HCT116 (cell line): ENCODE data around the gene CUBN.

Source experiments
- CBX3 ChIP-seq: IDR thresholded peaks from 2 replicates; pipeline ENCODE4 v1.6.1; 2012; ENCODE audit warnings: low read depth
- CTCF ChIP-seq, 3 experiments: fragments of 200-600 bp in 1 of 3; sonication (generic) in 1 of 3; IDR thresholded peaks in 2 of 3; conservative IDR thresholded peaks in 1 of 3; 2 replicates each; pipeline ENCODE4 v1.5.1; 2012 to 2017; ENCODE audit warnings: low read depth in 2 of 3, low read length in 2 of 3, antibody characterized with exemption in 1 of 3, borderline replicate concordance in 1 of 3, control low read depth in 1 of 3, mild to moderate bottlenecking in 1 of 3, mixed read lengths in 1 of 3, mixed run types in 1 of 3, moderate library complexity in 1 of 3; ENCODE audit not compliant: insufficient read depth in 1 of 3
- EGR1 ChIP-seq: IDR thresholded peaks from 2 replicates; pipeline ENCODE4 v1.6.1; 2012; ENCODE audit warnings: low read depth
- EZH2 ChIP-seq: fragments of 200-600 bp; sonication (generic); IDR thresholded peaks from 2 replicates; pipeline ENCODE4 v1.6.1; 2017; ENCODE audit warnings: antibody characterized with exemption, mixed run types
- EZH2phosphoT487 ChIP-seq: fragments of 200-600 bp; IDR thresholded peaks from 2 replicates; pipeline ENCODE4 v1.6.1; 2018; ENCODE audit warnings: antibody characterized with exemption, borderline replicate concordance
- JUND ChIP-seq: IDR thresholded peaks from 2 replicates; pipeline ENCODE4 v1.6.1; 2012
- POLR2A ChIP-seq: IDR thresholded peaks from 2 replicates; pipeline ENCODE4 v1.7.0; 2011; ENCODE audit warnings: borderline replicate concordance; ENCODE audit not compliant: insufficient read depth, insufficient read length; ENCODE audit errors: extremely low read depth
- POLR2AphosphoS5 ChIP-seq: IDR thresholded peaks from 2 replicates; pipeline ENCODE4 v1.6.1; 2011; ENCODE audit warnings: mild to moderate bottlenecking, low read depth, low read length, moderate library complexity
- RAD21 ChIP-seq: IDR thresholded peaks from 2 replicates; pipeline ENCODE4 v1.6.1; 2012; ENCODE audit warnings: low read depth, mild to moderate bottlenecking
- REST ChIP-seq: IDR thresholded peaks from 2 replicates; pipeline ENCODE4 v1.6.1; 2012; ENCODE audit warnings: low read depth
- SIN3A ChIP-seq: IDR thresholded peaks from 2 replicates; pipeline ENCODE4 v1.6.1; 2012; ENCODE audit warnings: low read depth
- TCF7L2 ChIP-seq: IDR thresholded peaks from 2 replicates; pipeline ENCODE4 v1.7.0; 2011; ENCODE audit warnings: borderline replicate concordance, inconsistent platforms; ENCODE audit not compliant: insufficient read depth, insufficient read length; ENCODE audit errors: extremely low read depth
- YY1 ChIP-seq: IDR thresholded peaks from 2 replicates; pipeline ENCODE4 v1.6.1; 2011; ENCODE audit warnings: low read length, low read depth, moderate library complexity, mild to moderate bottlenecking; ENCODE audit not compliant: insufficient replicate concordance; ENCODE audit errors: extremely low read depth
- TF ChIP-seq, protein P1 (sequence below): IDR thresholded peaks from 2 replicates; pipeline ENCODE4 v1.6.1; 2012

DNA sequence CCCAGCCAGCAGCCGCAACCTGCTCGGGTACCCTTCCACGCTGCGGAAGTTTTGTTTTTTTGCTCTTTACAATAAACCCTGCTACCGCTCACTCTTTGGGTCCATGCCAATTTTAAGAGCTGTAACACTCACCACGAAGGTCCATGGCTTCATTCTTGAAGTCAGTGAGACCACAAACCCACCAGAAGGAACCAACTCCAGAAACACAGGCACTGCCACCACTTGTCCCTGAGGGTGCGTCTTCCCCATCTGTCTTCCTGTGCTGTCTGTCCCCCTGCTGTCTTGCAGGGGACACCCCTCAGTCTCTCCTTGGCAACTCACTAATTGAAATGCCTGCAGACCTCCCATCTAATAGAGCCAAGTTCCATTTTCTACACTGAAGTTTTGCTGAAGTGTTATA, 263.8 kb downstream of the CUBN start:
- TF ChIP-seq CTCF (IDR thresholded peaks at IDR 0.05 in 2 of 3, conservative IDR thresholded peaks at IDR 0.05 in 1 of 3; ENCODE audit: borderline replicate concordance in 1 of 3, insufficient read depth in 1 of 3, low read depth in 2 of 3, low read length in 2 of 3) (no peak), POLR2A (no peak), REST (no peak), JUND (no peak), SIN3A (no peak), RAD21 (no peak), TCF7L2 (no peak), EZH2 (no peak), EZH2phosphoT487 (no peak), YY1 (no peak), EGR1 (no peak), CBX3 (no peak), POLR2AphosphoS5 (no peak)
- TF ChIP-seq, protein P1, sequence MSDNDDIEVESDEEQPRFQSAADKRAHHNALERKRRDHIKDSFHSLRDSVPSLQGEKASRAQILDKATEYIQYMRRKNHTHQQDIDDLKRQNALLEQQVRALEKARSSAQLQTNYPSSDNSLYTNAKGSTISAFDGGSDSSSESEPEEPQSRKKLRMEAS: no peak
